ENCODE measurements around the gene LONRF3.
A peak's percentile ranks its signal among the peaks of the same experiment; 100 is the strongest.
"Not testable (repeated sequence)": the region's sequence is repeated elsewhere in the genome, so short reads cannot be mapped to it uniquely, and the experiment has no call there.

Gene LONRF3

GRCh38 chrX:118983513-118983912, 9.1 kb downstream of the LONRF3 start:
- DNase-seq (ENCODE audit: low read depth in 2 of 3, low spot score in 2 of 3): no peak

- DNase-seq (ENCODE audit: low read depth in 2 of 3, low spot score in 2 of 3): no peak
Measured at GRCh38 chrX:118988911-118989310, 14.5 kb downstream of the LONRF3 start.

GRCh38 chrX:118989886-118990285, 15.5 kb downstream of the LONRF3 start:
- DNase-seq (ENCODE audit: low read depth in 2 of 3, low spot score in 2 of 3): no peak

- DNase-seq (ENCODE audit: low read depth in 2 of 3, low spot score in 2 of 3): no peak
Measured at GRCh38 chrX:118990512-118991227, 16.3 kb downstream of the LONRF3 start.

- not testable (repeated sequence) for DNase-seq (ENCODE audit: low read depth in 2 of 3, low spot score in 2 of 3)
Measured at GRCh38 chrX:118992441-118993121, 18.2 kb downstream of the LONRF3 start.

GRCh38 chrX:119003462-119003861, 29.0 kb downstream of the LONRF3 start:
- DNase-seq (ENCODE audit: low read depth in 2 of 3, low spot score in 2 of 3): no peak

- peak in 2 of 3 experiments; percentile 12 to 25 for DNase-seq (ENCODE audit: low read depth in 2 of 3, low spot score in 2 of 3)
Measured at GRCh38 chrX:119004920-119005524, 30.6 kb downstream of the LONRF3 start.

- DNase-seq (ENCODE audit: low read depth in 2 of 3, low spot score in 2 of 3): no peak
Measured at GRCh38 chrX:119007189-119007770, 32.9 kb downstream of the LONRF3 start.

- no peak for DNase-seq (ENCODE audit: low read depth in 2 of 3, low spot score in 2 of 3)
Measured at GRCh38 chrX:119008110-119008744, 33.8 kb downstream of the LONRF3 start.

GRCh38 chrX:119009071-119009470, 34.7 kb downstream of the LONRF3 start:
- no peak for DNase-seq (ENCODE audit: low read depth in 2 of 3, low spot score in 2 of 3)

GRCh38 chrX:119010491-119010890, 36.1 kb downstream of the LONRF3 start:
- no peak for DNase-seq (ENCODE audit: low read depth in 2 of 3, low spot score in 2 of 3)

- DNase-seq (ENCODE audit: low read depth in 2 of 3, low spot score in 2 of 3): no peak
Measured at GRCh38 chrX:119013164-119013563, 38.7 kb downstream of the LONRF3 start.

- peak in 1 of 3 experiments; percentile 0 for DNase-seq (ENCODE audit: low read depth in 2 of 3, low spot score in 2 of 3)
Measured at GRCh38 chrX:119015407-119016237, 41.2 kb downstream of the LONRF3 start.

- no peak for DNase-seq (ENCODE audit: low read depth in 2 of 3, low spot score in 2 of 3)
Measured at GRCh38 chrX:119017077-119017476, 42.7 kb downstream of the LONRF3 start.

- no peak for DNase-seq (ENCODE audit: low read depth in 2 of 3, low spot score in 2 of 3)
Measured at GRCh38 chrX:119025900-119026299, 51.5 kb downstream of the LONRF3 start.

- DNase-seq (ENCODE audit: low read depth in 2 of 3, low spot score in 2 of 3): not testable (repeated sequence)
Measured at GRCh38 chrX:119026344-119026743, 51.9 kb downstream of the LONRF3 start.

- DNase-seq (ENCODE audit: low read depth in 2 of 3, low spot score in 2 of 3): not testable (repeated sequence)
Measured at GRCh38 chrX:119027960-119028732, 53.7 kb downstream of the LONRF3 start.

GRCh38 chrX:119028733-119029330, 54.4 kb downstream of the LONRF3 start:
- no peak for DNase-seq (ENCODE audit: low read depth in 2 of 3, low spot score in 2 of 3)

GRCh38 chrX:119029656-119030055, 55.2 kb downstream of the LONRF3 start:
- DNase-seq (ENCODE audit: low read depth in 2 of 3, low spot score in 2 of 3): not testable (repeated sequence)
